ENCODE data around the gene ARVCF.

- TF ChIP-seq CTCF (IDR thresholded peaks at IDR 0.05), result no peak
- TF ChIP-seq POLR2A (IDR thresholded peaks at IDR 0.05), result no peak
Measured at GRCh38 chr22:19979712-19980493, 36.7 kb downstream of the ARVCF start.
